B cell (primary cell): ENCODE measurements around the gene UFSP1. TPM values are rescaled to one million over a fixed set of nuclear protein-coding genes. Genes with fewer than 3 reads are reported as not detected.

Source experiments
- ATAC-seq: fragments of 200-7000 bp; cut with Tn5 transposase; one replicate; pipeline ENCODE4 v1.10.0; 2021; ENCODE audit warnings: low read depth, mild to moderate bottlenecking, moderate number of reproducible peaks, moderate library complexity
- CTCF ChIA-PET: fragments of 350-600 bp; sonication (Branson Sonifier 250); formaldehyde crosslinking; loops from one replicate; lab custom pipeline; 2021; ENCODE audit warnings: antibody characterized with exemption, inconsistent platforms; lab: Charles Lee
- POLR2A ChIA-PET: fragments of 350-600 bp; sonication (Branson Sonifier 250); formaldehyde crosslinking; loops from one replicate; lab custom pipeline; 2021; ENCODE audit warnings: antibody characterized with exemption; lab: Charles Lee
- DNase-seq: peaks from one replicate; pipeline ENCODE4 v3.0.0; 2013
- H2AFZ ChIP-seq: 2 replicates; pipeline ENCODE4 v1.6.1; 2012; ENCODE audit warnings: mild to moderate bottlenecking, low read depth, low read length; ENCODE audit not compliant: insufficient read depth, poor library complexity, severe bottlenecking
- H3K27ac ChIP-seq, 2 donors: 1 replicate in 1 of 2; 2 replicates in 1 of 2; pipeline ENCODE4 v1.5.1; 2012 to 2013; ENCODE audit warnings: low read length in 2 of 2, mild to moderate bottlenecking in 2 of 2, moderate library complexity in 1 of 2
- H3K27me3 ChIP-seq, 4 experiments: fragments of 200-600 bp in 1 of 4; sonication (generic) in 1 of 4; replicated peaks in 1 of 4; 1 replicate in 2 of 4; 2 replicates in 2 of 4; pipeline versions ENCODE4 v1.6.1 to v1.7.0; 2013 to 2016; ENCODE audit warnings: low read length in 3 of 4, mild to moderate bottlenecking in 2 of 4, mixed read lengths in 1 of 4, moderate library complexity in 1 of 4; ENCODE audit not compliant: insufficient read depth in 4 of 4, control insufficient read depth in 3 of 4; ENCODE audit errors: control extremely low read depth in 1 of 4
- H3K36me3 ChIP-seq, 2 experiments: replicated peaks in 1 of 2; 1 replicate in 1 of 2; 2 replicates in 1 of 2; pipeline versions ENCODE4 v1.6.1 to v1.7.1; 2013; ENCODE audit warnings: low read length in 1 of 2; ENCODE audit not compliant: insufficient read depth in 2 of 2, control insufficient read depth in 1 of 2; ENCODE audit errors: control extremely low read depth in 1 of 2, extremely low read depth in 1 of 2
- H3K4me1 ChIP-seq, 2 donors: fragments of 200-600 bp in 1 of 2; sonication (generic) in 1 of 2; 1 replicate in 1 of 2; 2 replicates in 1 of 2; pipeline versions ENCODE4 v1.5.1 to v1.6.1; 2013 to 2017; ENCODE audit warnings: low read length in 2 of 2; ENCODE audit not compliant: control insufficient read depth in 2 of 2, insufficient read depth in 2 of 2
- H3K4me2 ChIP-seq: replicated peaks from 2 replicates; pipeline ENCODE3; 2012; ENCODE audit warnings: mild to moderate bottlenecking, low read depth, low read length; ENCODE audit not compliant: poor library complexity, severe bottlenecking
- H3K4me3 ChIP-seq, 5 experiments: fragments of 200-600 bp in 1 of 5; sonication (generic) in 1 of 5; 1 replicate in 3 of 5; 2 replicates in 2 of 5; pipeline versions ENCODE4 v1.5.1 to v1.7.0; 2011 to 2016; ENCODE audit warnings: low read length in 4 of 5, mild to moderate bottlenecking in 4 of 5, low read depth in 2 of 5, control low read depth in 1 of 5, moderate library complexity in 1 of 5; ENCODE audit not compliant: insufficient read depth in 1 of 5; ENCODE audit errors: control extremely low read depth in 1 of 5, extremely low read depth in 1 of 5
- H3K79me2 ChIP-seq: fragments of 200-600 bp; sonication (generic); one replicate; pipeline ENCODE4 v1.6.0; 2016; ENCODE audit warnings: low read length; ENCODE audit not compliant: control insufficient read depth, insufficient read depth
- H3K9ac ChIP-seq: fragments of 200-600 bp; sonication (generic); 2 replicates; pipeline ENCODE4 v1.6.1; 2017; ENCODE audit warnings: mild to moderate bottlenecking, low read length, moderate library complexity
- H3K9me3 ChIP-seq, 3 donors: one replicate each; pipeline versions ENCODE4 v1.6.1 to v1.7.1; 2013; ENCODE audit warnings: low read length in 2 of 3; ENCODE audit not compliant: control insufficient read depth in 2 of 3, insufficient read depth in 1 of 3; ENCODE audit errors: control extremely low read depth in 1 of 3
- H4K20me1 ChIP-seq: 2 replicates; pipeline ENCODE4 v1.6.0; 2012; ENCODE audit warnings: mild to moderate bottlenecking, low read length; ENCODE audit not compliant: insufficient read depth, control insufficient read depth, poor library complexity, severe bottlenecking
- H3K27ac Mint-ChIP-seq: one replicate; pipeline ENCODE4 v1.8.0; 2021; ENCODE audit warnings: mixed read lengths
- H3K27me3 Mint-ChIP-seq: one replicate; pipeline ENCODE4 v1.8.0; 2021; ENCODE audit warnings: mixed read lengths
- H3K4me1 Mint-ChIP-seq: one replicate; pipeline ENCODE4 v1.8.0; 2021; ENCODE audit warnings: mixed read lengths
- H3K4me3 Mint-ChIP-seq: one replicate; pipeline ENCODE4 v1.8.0; 2021; ENCODE audit warnings: mixed read lengths
- H3K9me3 Mint-ChIP-seq: one replicate; pipeline ENCODE4 v1.8.0; 2022; ENCODE audit warnings: mixed read lengths; ENCODE audit not compliant: insufficient read depth
- EZH2 ChIP-seq: IDR thresholded peaks from 2 replicates; pipeline ENCODE4 v1.6.1; 2012; ENCODE audit warnings: borderline replicate concordance, low read depth, mild to moderate bottlenecking, moderate library complexity, low read length; ENCODE audit not compliant: insufficient read depth, poor library complexity, severe bottlenecking
- WGBS: methylation state at CpG from one replicate; pipeline ENCODE4 v1.1.5; 2013; ENCODE audit warnings: missing lambda C conversion rate; ENCODE audit not compliant: insufficient coverage; 5-methylcytosine and 5-hydroxymethylcytosine counted together
- intact Hi-C: fragments of 100-400 bp; cut with micrococcal nuclease; formaldehyde crosslinking; loops from one replicate; pipeline ENCODE4 v1.10.0; 2022
- polyA plus RNA-seq: library from polyadenylated mRNA; depleted of rRNA; stranded (reverse); fragments of >200 nt; gene quantifications from 2 replicates; pipeline ENCODE4 v1.2.3, GENCODE V29; 2012
- total RNA-seq, 2 donors: library from RNA; stranded (reverse); fragments of 120-200 nt in 1 of 2; gene quantifications; 1 replicate in 1 of 2; 2 replicates in 1 of 2; pipeline versions ENCODE4 v1.2.3 to v1.2.4, GENCODE V29; 2013 to 2022
- TF ChIP-seq, protein P1 (sequence below): fragments of 200-600 bp; IDR thresholded peaks from one replicate; pipeline ENCODE4 v1.8.0; 2022; ENCODE audit warnings: antibody characterized with exemption, mild to moderate bottlenecking

UFSP1 gene
- total and polyA plus RNA-seq, 2 donors (not counting 1 experiment from before 2014, with no cell fraction given): 3.6 to 4.3 TPM

DNA sequence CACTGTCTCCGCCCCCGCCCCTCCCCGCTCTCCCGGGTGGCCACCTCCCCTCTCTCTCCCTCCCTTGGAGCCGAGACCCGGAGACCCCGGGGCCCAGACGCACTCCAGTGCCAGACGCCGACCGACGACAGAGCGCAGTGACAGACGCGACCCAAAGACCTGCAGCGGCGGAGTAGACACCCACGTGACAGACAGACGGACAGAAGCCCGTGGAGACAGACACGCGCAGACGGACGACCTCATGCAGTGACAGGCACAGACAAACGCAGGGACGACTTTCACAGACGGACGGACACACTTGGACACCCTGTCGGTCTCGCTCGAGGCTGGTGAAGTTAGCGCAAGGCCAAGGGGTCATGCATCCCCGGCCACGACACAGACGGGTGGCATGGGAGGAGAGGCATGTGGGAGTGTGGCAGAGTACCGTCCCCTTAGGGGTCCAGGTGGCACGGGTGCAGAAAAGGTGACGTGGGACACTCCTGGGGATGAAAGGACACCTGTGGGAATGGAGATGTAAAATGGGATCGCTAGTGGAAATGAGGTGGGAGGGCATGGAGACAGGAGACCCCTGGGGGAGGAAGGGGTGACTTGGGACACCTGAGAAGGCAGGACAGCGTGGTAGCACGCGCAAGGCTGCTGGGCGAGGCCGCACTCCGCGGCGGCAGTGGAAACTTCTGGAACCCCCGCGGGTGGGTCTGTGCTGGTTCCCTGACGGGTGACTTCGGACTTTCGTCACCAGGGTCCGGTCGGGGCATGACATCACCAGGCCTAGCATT lies 6.6 kb upstream of the UFSP1 start:
- H3K4me1 ChIP-seq: peaks cover 23% of the 10 kb centered on the region in 2 donors
- peak overlapping the region; percentile 41 for H2AFZ ChIP-seq
- Mint-ChIP-seq H3K4me3 (peak overlapping the region; percentile 91), H3K9me3 (no peaks in the 10 kb centered on the region), H3K4me1 (peaks cover 15% of the 10 kb centered on the region), H3K27me3 (peaks cover 43% of the 10 kb centered on the region), H3K27ac (peak overlapping the region; percentile 77)
- CTCF ChIA-PET: interaction anchor here (0.7 to 2.9 kb wide), 6 partner anchors 14 to 296 kb away, joined by 3 to 32 read pairs (median 7); partner anchors contain the start of gene SRRT
- DNase-seq (peak; percentile 65), ATAC-seq (peak; percentile 11)
- peaks cover 0 to 16% (median 0%) of the 10 kb centered on the region in 3 donors for H3K9me3 ChIP-seq
- H3K4me3 ChIP-seq: peak overlapping the region; percentile 1 to 50 (median 30)
- H3K36me3 ChIP-seq: no peaks in the 10 kb centered on the region
- POLR2A ChIA-PET: interaction anchor here (1.6 kb wide), 1 partner anchor 21 kb away, joined by 16 read pairs; the partner anchor contains the start of gene SRRT
- H3K27me3 ChIP-seq: peaks cover 0 to 75% (median 25%) of the 10 kb centered on the region in 4 experiments
- peak overlapping the region; percentile 55 for H3K9ac ChIP-seq
- no peak overlapping the region for H3K27ac ChIP-seq
- no peaks in the 10 kb centered on the region for H4K20me1 ChIP-seq
- TF ChIP-seq, protein P1, sequence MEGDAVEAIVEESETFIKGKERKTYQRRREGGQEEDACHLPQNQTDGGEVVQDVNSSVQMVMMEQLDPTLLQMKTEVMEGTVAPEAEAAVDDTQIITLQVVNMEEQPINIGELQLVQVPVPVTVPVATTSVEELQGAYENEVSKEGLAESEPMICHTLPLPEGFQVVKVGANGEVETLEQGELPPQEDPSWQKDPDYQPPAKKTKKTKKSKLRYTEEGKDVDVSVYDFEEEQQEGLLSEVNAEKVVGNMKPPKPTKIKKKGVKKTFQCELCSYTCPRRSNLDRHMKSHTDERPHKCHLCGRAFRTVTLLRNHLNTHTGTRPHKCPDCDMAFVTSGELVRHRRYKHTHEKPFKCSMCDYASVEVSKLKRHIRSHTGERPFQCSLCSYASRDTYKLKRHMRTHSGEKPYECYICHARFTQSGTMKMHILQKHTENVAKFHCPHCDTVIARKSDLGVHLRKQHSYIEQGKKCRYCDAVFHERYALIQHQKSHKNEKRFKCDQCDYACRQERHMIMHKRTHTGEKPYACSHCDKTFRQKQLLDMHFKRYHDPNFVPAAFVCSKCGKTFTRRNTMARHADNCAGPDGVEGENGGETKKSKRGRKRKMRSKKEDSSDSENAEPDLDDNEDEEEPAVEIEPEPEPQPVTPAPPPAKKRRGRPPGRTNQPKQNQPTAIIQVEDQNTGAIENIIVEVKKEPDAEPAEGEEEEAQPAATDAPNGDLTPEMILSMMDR: no peak
- peak; percentile 99 for TF ChIP-seq EZH2
- no peaks in the 10 kb centered on the region for H3K79me2 ChIP-seq
- 9% methylated on average over 50 of the region's 54 CpGs for WGBS
- intact Hi-C loops: loop anchor here (1.0 to 10.0 kb wide), 2 partner anchors 181 to 249 kb away; no protein-coding TSS in a partner anchor
- H3K4me2 ChIP-seq: peak overlapping the region; percentile 100

DNA sequence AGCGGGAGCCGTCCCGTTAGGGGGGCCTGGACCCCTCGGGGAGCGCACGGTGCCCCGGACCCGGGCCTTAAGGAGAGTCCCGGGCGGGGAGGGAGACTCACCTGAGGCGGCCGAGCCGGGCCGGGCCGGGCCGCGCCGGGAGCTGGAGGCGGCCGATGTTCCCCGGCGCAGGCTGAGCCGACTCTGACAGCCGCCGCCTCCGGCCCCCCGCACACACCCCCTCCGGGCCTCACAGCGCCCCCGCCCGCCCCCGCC lies 6.1 kb upstream of the UFSP1 start, which contains the start of gene ACHE:
Gene ACHE (minus strand): TSS at position 188 of the 255 bp plus-strand sequence. CDS start 1,656 bp downstream, outside the sequence.
- DNase-seq (no peak), ATAC-seq (peak; percentile 24)
- intact Hi-C loops: loop anchor here (1.0 to 10.0 kb wide), 2 partner anchors 182 to 249 kb away; no protein-coding TSS in a partner anchor
- Histone ChIP-seq H2AFZ (peak within 1 kb of the TSS; percentile 64), H4K20me1 (no peaks in the 10 kb centered on the region), H3K36me3 (no peaks in the 10 kb centered on the region), H3K9ac (peak within 1 kb of the TSS; percentile 65), H3K4me1 (peaks cover 28% of the 10 kb centered on the region in 2 donors), H3K4me3 (peak within 1 kb of the TSS; percentile 1 to 83 (median 49)), H3K27ac (no peak within 1 kb of the TSS), H3K79me2 (no peaks in the 10 kb centered on the region), H3K27me3 (peaks cover 0 to 77% (median 26%) of the 10 kb centered on the region in 4 experiments), H3K9me3 (peaks cover 0 to 16% (median 0%) of the 10 kb centered on the region in 3 donors), H3K4me2 (peak within 1 kb of the TSS; percentile 100)
- ChIA-PET CTCF (interaction anchor here (0.5 to 2.9 kb wide), 8 partner anchors 15 to 869 kb away, joined by 3 to 32 read pairs (median 6); partner anchors contain the start of gene SRRT), POLR2A (interaction anchor here (1.6 kb wide), 1 partner anchor 21 kb away, joined by 16 read pairs; the partner anchor contains the start of gene SRRT)
- TF ChIP-seq EZH2: no peak
- TF ChIP-seq, protein P1: no peak
- H3K4me3 Mint-ChIP-seq: peak within 1 kb of the TSS; percentile 91
- 1% methylated on average over 10 of the region's 32 CpGs for WGBS
- peaks cover 17% of the 10 kb centered on the region for H3K4me1 Mint-ChIP-seq
- peaks cover 41% of the 10 kb centered on the region for H3K27me3 Mint-ChIP-seq
- H3K27ac Mint-ChIP-seq: peak within 1 kb of the TSS; percentile 77
- H3K9me3 Mint-ChIP-seq: no peaks in the 10 kb centered on the region
